ENCODE measurements around the gene CSNK1G2.

The CSNK1G2 gene

DNA sequence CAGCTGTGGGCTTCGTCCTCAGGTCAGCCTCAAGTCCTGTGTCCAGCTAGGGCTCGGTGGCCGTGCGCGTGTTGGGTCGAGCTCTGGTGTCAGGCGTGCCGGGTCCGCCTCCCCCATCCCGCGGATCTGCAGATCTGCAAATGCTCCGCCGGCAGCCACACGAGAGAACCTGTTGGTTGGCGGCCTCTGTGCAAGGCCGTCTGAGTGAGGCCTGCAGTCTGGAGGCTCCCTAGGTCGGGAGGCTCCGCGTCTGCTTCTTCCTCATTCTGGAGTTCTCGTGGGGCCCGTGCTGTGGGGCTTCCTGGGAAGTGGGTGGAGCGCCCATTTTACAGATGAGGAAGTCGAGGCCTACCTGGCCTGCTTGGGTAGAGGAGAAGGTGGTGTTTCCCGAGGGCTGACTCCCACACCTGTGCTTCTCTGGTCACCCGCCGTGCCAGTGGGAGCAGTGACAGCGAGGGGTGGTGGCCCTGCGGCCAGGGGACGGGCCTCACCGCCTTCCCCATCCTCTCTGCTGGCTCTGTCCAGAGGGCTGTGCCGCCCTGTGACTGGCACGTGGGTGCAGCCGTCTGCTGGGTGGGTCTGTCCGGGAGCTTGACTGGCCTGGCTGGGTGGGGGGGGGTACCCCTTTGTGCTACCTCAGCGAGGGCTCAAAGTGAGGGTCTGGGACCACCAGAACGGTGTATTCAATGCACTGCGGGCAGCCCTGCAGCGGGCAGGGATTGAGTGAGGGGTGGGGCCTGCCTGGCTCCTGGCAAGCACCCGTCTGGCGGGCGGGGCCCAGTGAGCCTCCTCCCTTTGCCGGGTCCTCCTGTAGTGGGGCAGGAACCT, 3.3 kb downstream of the CSNK1G2 start:
- DNase-seq (ENCODE audit: low read depth, low spot score), result no peak

DNA sequence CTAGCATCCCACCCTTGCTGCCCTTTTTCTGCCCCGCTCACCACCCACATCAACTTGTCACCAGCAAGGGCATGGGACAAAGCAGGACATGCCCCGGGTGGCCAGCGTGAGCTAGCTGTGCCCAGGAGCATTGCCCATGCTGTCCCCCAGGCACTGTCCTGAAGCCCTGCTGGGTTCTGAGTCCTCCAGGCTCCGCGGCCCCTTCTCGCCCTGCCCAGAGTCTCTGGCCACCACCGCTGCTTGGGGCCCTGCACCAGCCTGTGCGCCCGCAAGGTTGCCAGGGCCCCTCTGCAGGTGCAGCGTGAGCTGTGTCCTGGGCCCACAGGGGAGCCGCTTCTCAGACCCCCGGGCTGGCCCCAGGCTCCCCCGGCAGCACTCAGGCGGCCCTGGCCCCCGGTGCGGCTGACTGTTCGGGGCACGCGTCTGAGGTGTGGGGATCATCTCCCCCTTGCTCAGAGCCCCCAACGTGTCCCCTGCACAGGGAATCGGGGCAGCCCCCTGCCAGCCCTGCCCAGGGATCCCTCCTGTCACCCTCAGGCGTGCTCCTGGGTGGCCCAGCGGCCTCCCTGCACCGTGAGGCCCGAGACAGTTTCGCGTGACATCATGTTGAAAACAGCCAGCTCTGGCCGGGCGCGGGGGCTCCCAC, 4.1 kb downstream of the CSNK1G2 start:
- no peak for DNase-seq (ENCODE audit: low read depth, low spot score)

DNA sequence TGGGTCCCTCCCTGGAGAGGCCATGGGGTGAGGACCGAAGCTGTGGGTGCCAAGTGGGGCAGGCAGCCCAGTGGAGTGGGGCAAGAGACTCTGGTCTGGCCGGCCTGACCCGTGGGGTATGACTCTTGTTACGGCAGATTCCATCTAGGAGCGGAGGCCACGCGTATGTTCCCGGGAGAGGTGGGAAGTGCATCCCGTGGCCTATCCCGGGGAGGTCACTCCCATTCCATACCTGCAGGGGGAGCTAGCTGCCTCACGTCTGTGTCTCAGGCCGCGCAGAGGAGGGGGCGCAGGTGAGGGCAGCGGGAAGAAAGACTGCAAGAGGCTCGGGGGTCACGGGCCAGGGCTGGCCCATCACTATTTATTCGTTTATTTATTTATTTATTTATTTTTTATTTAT, 4.9 kb downstream of the CSNK1G2 start:
- DNase-seq (ENCODE audit: low read depth, low spot score), result no peak

GRCh38 chr19:1947651-1948209, 6.8 kb downstream of the CSNK1G2 start:
- DNase-seq (ENCODE audit: low read depth, low spot score), result no peak

GRCh38 chr19:1949304-1950101, 8.5 kb downstream of the CSNK1G2 start:
- DNase-seq (ENCODE audit: low read depth, low spot score), result no peak

- no peak for DNase-seq (ENCODE audit: low read depth, low spot score)
Observed at GRCh38 chr19:1950640-1951039, 9.7 kb downstream of the CSNK1G2 start.

GRCh38 chr19:1952635-1953034, 11.7 kb downstream of the CSNK1G2 start:
- DNase-seq (ENCODE audit: low read depth, low spot score), result no peak

- no peak for DNase-seq (ENCODE audit: low read depth, low spot score)
Observed at GRCh38 chr19:1953037-1953436, 12.1 kb downstream of the CSNK1G2 start.

- DNase-seq (ENCODE audit: low read depth, low spot score), result no peak
Observed at GRCh38 chr19:1953441-1954094, 12.6 kb downstream of the CSNK1G2 start.

GRCh38 chr19:1954532-1954933, 13.6 kb downstream of the CSNK1G2 start:
- DNase-seq (ENCODE audit: low read depth, low spot score), result no peak

DNA sequence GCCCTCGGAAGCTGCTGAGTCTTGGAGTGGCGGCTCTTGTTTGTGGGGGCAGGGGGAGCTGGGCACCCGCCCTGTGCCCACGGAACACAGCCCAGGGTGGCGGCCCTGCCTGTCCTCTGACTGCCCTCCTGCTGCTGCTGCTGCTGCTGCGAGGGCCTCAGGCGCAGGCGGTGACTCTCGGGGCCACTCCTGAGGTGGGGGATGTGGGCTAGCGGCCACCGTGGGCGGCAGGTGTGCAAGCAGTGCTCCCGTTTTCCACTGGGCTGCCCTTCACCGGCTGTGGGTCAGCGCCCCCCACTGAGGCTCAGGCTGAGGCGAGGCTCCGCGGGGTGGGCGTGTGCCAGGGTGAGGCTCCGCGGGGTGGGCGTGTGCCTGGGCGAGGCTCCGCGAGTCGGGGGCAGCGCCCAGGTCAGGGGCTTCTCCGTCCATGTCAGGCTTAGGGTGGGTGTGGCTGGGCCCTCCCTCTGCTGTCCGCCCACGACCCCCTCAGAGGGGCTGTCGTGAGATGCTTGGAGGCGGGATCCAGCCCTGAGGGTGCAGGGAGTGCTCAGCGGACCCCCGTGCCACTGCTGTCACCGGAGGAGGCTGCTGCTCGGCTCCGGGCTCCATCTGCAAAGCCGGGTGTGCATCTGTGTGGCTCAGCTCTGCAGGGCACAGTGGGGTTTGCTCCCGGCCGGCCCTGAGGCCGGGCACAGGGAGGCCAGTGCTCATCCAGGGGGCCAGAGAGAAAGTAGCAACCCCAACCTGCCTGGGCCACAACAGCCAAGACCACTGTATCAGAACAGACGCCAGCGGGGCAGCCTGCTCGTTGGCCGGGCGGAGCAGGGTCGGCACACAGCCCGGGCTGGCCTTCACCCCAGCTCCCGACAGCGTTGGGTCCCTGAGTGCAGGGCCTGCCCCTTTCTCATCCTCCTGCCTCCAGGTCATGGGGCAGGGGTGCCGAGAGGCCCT, 14.5 kb downstream of the CSNK1G2 start:
- DNase-seq (ENCODE audit: low read depth, low spot score), result no peak

DNA sequence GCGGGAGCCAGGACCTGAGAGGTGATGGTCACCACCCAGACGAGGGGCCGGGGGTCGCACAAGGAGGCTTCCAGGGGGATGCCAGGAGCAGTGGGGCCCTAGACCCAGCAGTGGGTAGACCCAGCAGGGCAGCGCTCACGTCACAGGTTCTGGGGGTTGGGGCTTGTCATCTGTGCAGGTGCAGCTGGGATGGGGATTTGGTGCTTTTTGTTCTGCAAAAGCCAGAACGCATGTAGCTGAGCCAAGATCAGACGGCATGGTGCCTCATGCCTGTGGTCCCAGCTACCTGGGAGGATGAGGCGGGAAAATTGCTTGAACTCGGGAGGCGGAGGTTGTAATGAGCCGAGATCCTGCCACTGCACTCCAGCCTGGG, 15.1 kb downstream of the CSNK1G2 start:
- DNase-seq (ENCODE audit: low read depth, low spot score), result no peak

GRCh38 chr19:1956868-1957492, 16.0 kb downstream of the CSNK1G2 start:
- no peak for DNase-seq (ENCODE audit: low read depth, low spot score)

GRCh38 chr19:1957562-1958248, 16.7 kb downstream of the CSNK1G2 start:
- DNase-seq (ENCODE audit: low read depth, low spot score), result no peak

DNA sequence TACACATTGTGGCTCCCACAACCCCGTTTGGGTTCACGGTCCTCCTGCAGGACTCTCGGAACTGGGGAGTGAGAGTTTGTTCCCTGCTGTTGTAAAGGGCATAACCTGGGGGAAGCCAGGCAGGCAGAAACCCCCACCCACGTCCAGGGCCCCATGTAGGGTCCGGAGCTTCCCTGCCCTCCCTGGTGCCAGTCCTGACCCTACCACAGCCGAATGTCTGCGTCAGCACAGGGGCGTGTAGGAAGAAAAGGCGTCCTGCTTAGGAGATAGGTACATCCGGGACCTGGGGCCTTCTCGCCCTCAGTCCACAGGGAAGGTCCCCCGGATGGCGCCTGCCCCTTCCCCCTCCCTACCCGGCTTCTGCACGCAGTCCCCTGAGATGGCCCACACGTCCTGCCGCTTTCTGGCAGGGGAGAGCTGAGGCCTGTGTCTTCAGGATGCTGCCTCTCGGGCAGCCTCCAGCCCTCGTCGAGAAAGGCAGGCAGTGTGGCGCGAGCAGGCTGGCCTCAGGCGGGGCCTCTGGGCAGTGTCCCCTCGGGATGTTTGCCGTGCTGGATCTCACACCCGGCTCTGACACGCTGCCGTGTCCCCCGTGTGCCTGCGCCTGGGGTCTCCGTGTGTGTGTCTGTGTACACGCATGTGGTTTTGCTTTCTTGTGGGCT, 19.1 kb downstream of the CSNK1G2 start:
- DNase-seq (ENCODE audit: low read depth, low spot score), result no peak

DNA sequence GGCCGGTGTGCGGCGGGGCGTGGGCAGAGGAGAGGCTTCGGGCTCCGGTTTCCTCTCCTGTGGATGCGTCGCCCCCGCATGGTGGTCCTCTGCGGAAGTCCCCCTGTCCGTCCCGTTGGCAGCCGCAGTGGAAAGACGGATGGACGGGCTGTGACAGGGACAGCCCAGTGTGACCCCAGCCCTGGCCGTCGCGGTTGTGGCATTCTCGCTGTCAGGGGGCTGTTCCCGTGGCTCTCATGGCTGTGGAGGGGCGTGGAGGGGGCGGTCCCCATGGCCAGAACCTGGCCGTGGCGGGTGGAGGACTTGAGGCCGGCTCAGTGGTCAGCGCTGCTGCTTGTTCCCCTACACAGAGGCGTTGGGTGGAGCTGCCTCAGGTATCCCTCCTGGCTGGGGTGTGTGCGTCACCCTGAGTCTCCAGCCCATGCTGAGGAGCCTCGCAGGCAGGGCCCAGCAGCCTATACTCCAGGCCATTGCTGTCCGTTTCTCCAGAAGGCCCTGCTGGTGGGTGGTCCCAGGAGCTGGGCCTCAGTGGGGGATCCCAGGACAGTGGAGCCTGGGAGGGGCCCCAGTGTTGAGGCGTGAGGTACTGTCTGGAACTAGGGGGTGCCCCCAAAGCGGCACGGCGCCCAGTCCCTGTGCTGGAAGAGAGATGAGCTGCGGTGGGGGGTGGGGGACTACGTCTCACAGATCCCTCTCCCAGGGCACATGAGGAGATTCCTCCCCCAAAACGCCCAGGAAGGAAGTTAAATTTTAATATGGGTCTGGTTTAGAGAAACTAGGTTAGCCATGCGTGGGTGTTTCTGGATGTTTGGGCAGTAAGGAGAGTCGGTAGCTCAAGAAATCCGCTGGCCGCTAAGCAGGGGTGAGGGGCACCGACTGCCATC, 20.3 kb downstream of the CSNK1G2 start:
- no peak for DNase-seq (ENCODE audit: low read depth, low spot score)

GRCh38 chr19:1962674-1963073, 21.7 kb downstream of the CSNK1G2 start:
- no peak for DNase-seq (ENCODE audit: low read depth, low spot score)

DNA sequence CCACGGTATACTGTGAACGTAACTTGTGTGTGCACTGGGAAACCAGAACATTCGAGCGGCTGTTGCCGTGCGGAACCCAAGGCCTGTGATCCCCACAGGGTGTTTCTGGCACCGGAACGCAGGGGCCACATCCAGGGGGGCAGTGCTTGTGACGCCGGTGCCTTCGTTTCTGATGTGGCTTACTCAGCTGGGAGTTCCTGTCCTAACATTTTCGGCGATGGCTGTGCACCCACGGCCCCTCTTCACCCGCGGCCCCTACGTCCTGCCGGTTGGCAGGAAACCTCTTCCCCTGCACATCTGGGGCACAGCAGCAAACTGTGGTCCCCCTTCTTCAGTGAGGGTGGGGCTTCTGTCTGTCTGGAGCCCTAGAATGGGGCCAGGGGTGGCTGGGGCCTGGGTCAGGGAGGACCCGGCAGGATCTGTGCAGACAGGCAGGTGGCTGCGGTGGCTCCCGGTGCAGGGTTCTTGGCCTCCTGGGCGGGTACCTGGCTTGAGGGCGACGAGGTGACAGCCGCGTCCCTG, 26.2 kb downstream of the CSNK1G2 start:
- DNase-seq (ENCODE audit: low read depth, low spot score), result no peak

Measured in smooth muscle cell of the brain vasculature (primary cell).